ENCODE data around the gene TNFRSF8. TPM values are rescaled to one million over a fixed set of nuclear protein-coding genes. Genes with fewer than 3 reads are reported as not detected.

The TNFRSF8 gene
- total and polyA plus RNA-seq, 2 of the 13 experiments (the other 11 are each of a cell fraction or from before 2014, with no cell fraction given), result not detected

DNA sequence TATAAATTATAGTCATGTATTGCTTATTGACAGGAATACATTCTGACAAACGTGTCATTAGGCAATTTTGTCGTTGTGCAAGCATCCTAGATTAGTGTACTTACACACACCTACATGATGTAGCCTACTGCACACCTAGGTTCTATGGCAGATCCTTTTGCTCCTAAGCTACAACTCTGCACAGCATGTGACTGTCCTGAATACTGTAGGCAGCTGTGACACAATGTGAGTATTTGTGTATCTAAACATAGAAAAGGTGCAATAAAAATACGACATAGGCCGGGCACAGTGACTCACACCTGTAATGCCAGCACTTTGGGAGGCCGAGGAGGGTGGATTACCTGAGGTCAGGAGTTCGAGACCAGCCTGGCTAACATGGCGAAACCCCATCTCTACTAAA is 36.5 kb downstream of the TNFRSF8 start:
- in situ Hi-C loops (cut with HindIII; ENCODE audit: extremely low pct_ligation_motif_present, low pct_unique_long_range_greater_than_20kb), result loop anchor here (25.0 kb wide), 1 partner anchor 563 kb away; no protein-coding TSS in a partner anchor
- DNase-seq (ENCODE audit: low spot score) (no peak), FAIRE-seq (no peak), ATAC-seq (no peak)
- no peaks in the 10 kb centered on the region for H3K4me1 ChIP-seq (ENCODE audit: insufficient read depth, low read length)
- no TSS peak for BruUV-seq (replicated peaks)
- H3K9ac ChIP-seq (ENCODE audit: insufficient read depth, low read depth, low read length), result no peak overlapping the region
- H3K27ac ChIP-seq (ENCODE audit: extremely low read length, insufficient read depth, low read length), result no peak overlapping the region
- no peak overlapping the region for H2AFZ ChIP-seq (ENCODE audit: low read length)
- H3K9me3 ChIP-seq (ENCODE audit: low read length), result no peaks in the 10 kb centered on the region
- H3K4me3 ChIP-seq (replicated peaks in 1 of 3; ENCODE audit: insufficient read depth in 1 of 3, low read depth in 2 of 3, low read length in 3 of 3), result no peak overlapping the region
- 22% methylated on average over 7 of the region's 7 CpGs for WGBS (ENCODE audit: low lambda C conversion rate)
- H4K20me1 ChIP-seq (ENCODE audit: insufficient read depth, low read length), result no peaks in the 10 kb centered on the region
- H3K4me2 ChIP-seq (ENCODE audit: low read depth, low read length), result no peak overlapping the region
- CTCF ChIA-PET (ENCODE audit: low intra/inter-chr PET ratio, low total read pairs), result no interaction called here
- intact Hi-C loops (cut with micrococcal nuclease; ENCODE audit: unreplicated experiment), result no loop called here
- peaks cover 0 to 10% of the 10 kb centered on the region in 2 experiments; a peak in 3 of 5 replicates for H3K27me3 ChIP-seq (ENCODE audit: control insufficient read depth in 1 of 2, insufficient read depth in 2 of 2, low read length in 2 of 2)
- H3K79me2 ChIP-seq (ENCODE audit: insufficient read depth, low read length), result no peaks in the 10 kb centered on the region
- TF ChIP-seq ZMYM4 (CRISPR knock-in tag; IDR thresholded peaks at IDR 0.05), result no peak
- TF ChIP-seq NR2F1 (CRISPR knock-in tag; IDR thresholded peaks at IDR 0.05), result no peak
- no peak for TF ChIP-seq ZNF329 (CRISPR knock-in tag; IDR thresholded peaks at IDR 0.05; ENCODE audit: low read depth)
- TF ChIP-seq IKZF1 (IDR thresholded peaks at IDR 0.05), result no peak
- TF ChIP-seq ZNF430 (CRISPR knock-in tag; IDR thresholded peaks at IDR 0.05), result no peak
- TF ChIP-seq, protein P1, sequence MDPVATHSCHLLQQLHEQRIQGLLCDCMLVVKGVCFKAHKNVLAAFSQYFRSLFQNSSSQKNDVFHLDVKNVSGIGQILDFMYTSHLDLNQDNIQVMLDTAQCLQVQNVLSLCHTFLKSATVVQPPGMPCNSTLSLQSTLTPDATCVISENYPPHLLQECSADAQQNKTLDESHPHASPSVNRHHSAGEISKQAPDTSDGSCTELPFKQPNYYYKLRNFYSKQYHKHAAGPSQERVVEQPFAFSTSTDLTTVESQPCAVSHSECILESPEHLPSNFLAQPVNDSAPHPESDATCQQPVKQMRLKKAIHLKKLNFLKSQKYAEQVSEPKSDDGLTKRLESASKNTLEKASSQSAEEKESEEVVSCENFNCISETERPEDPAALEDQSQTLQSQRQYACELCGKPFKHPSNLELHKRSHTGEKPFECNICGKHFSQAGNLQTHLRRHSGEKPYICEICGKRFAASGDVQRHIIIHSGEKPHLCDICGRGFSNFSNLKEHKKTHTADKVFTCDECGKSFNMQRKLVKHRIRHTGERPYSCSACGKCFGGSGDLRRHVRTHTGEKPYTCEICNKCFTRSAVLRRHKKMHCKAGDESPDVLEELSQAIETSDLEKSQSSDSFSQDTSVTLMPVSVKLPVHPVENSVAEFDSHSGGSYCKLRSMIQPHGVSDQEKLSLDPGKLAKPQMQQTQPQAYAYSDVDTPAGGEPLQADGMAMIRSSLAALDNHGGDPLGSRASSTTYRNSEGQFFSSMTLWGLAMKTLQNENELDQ (CRISPR knock-in tag; IDR thresholded peaks at IDR 0.05; ENCODE audit: borderline replicate concordance), result no peak
- TF ChIP-seq, protein P2, sequence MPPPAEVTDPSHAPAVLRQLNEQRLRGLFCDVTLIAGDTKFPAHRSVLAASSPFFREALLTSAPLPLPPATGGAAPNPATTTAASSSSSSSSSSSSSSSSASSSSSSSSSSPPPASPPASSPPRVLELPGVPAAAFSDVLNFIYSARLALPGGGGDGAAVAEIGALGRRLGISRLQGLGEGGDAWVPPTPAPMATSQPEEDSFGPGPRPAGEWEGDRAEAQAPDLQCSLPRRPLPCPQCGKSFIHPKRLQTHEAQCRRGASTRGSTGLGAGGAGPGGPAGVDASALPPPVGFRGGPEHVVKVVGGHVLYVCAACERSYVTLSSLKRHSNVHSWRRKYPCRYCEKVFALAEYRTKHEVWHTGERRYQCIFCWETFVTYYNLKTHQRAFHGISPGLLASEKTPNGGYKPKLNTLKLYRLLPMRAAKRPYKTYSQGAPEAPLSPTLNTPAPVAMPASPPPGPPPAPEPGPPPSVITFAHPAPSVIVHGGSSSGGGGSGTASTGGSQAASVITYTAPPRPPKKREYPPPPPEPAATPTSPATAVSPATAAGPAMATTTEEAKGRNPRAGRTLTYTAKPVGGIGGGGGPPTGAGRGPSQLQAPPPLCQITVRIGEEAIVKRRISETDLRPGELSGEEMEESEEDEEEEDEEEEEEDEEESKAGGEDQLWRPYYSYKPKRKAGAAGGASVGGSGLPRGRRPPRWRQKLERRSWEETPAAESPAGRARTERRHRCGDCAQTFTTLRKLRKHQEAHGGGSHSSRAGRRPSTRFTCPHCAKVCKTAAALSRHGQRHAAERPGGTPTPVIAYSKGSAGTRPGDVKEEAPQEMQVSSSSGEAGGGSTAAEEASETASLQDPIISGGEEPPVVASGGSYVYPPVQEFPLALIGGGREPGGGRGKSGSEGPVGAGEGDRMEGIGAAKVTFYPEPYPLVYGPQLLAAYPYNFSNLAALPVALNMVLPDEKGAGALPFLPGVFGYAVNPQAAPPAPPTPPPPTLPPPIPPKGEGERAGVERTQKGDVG (CRISPR knock-in tag; IDR thresholded peaks at IDR 0.05; ENCODE audit: borderline replicate concordance), result no peak
- TF ChIP-seq MBNL3 (CRISPR knock-in tag; conservative IDR thresholded peaks at IDR 0.05), result no peak
- no peaks in the 10 kb centered on the region for H3K36me3 ChIP-seq (replicated peaks in 1 of 2; ENCODE audit: control insufficient read depth in 1 of 2, insufficient read depth in 2 of 2, low read length in 2 of 2)
- POLR2A ChIA-PET, result no interaction called here
